Right lobe of liver (tissue), 6 donors: ENCODE data around the gene KMT2C. TPM values are rescaled to one million over a fixed set of nuclear protein-coding genes. Genes with fewer than 3 reads are reported as not detected.

Source experiments
- ATAC-seq, 4 donors: fragments of 200-7000 bp; cut with Tn5 transposase; one replicate each; pipeline ENCODE4 v1.9.1; 2020; ENCODE audit warnings: mild to moderate bottlenecking in 4 of 4, moderate library complexity in 4 of 4
- DNase-seq, 3 donors: peaks; one replicate each; pipeline ENCODE4 v3.0.0-alpha.2; 2020
- H3K27ac ChIP-seq, 3 donors: fragments of 200-600 bp; one replicate each; pipeline ENCODE4 v1.8.0; 2022
- H3K27me3 ChIP-seq, 2 donors: fragments of 200-600 bp; one replicate each; pipeline ENCODE4 v1.8.0; 2022
- H3K36me3 ChIP-seq, 4 donors: fragments of 200-600 bp; sonication (generic) in 1 of 4; one replicate each; pipeline versions ENCODE4 v1.5.1 to v1.8.0; 2017 to 2022; ENCODE audit warnings: control low read depth in 1 of 4
- H3K4me1 ChIP-seq, 4 donors: fragments of 200-600 bp; sonication (generic) in 1 of 4; one replicate each; pipeline versions ENCODE4 v1.5.1 to v1.8.0; 2017 to 2022; ENCODE audit warnings: control low read depth in 1 of 4
- H3K4me3 ChIP-seq, 3 donors: fragments of 200-600 bp; one replicate each; pipeline ENCODE4 v1.8.0; 2022
- H3K9me3 ChIP-seq, 4 donors: fragments of 200-600 bp; sonication (generic) in 1 of 4; one replicate each; pipeline versions ENCODE4 v1.5.1 to v1.8.0; 2017 to 2022; ENCODE audit warnings: control low read depth in 1 of 4
- POLR2A ChIP-seq: fragments of 450-650 bp; IDR thresholded peaks from one replicate; pipeline ENCODE4 v1.6.1; 2017; ENCODE audit warnings: antibody characterized with exemption, mild to moderate bottlenecking
- WGBS: methylation state at CpG from one replicate; pipeline ENCODE4 v1.1.6; 2018; ENCODE audit warnings: low coverage, low lambda C conversion rate; ENCODE audit not compliant: insufficient coverage; ENCODE audit errors: missing lambda C conversion rate; 5-methylcytosine and 5-hydroxymethylcytosine counted together
- intact Hi-C, 2 donors: fragments of 100-400 bp; cut with DNase I; formaldehyde crosslinking; loops; one replicate each; pipeline versions ENCODE4 v1.11.2 to v1.14.1; 2022
- total RNA-seq, 6 experiments: library from RNA; depleted of rRNA in 2 of 6; stranded (reverse); fragments of >200 nt in 2 of 6; fragmentation: NEBNext Ultra II Directional in 3 of 6; extraction: Animal tissue kit (Norgen Biotek cat#: 25700) in 3 of 6; gene quantifications; one replicate each; pipeline versions ENCODE4 v1.1.0 to v1.2.4, GENCODE V29; 2016 to 2023
- TF ChIP-seq, protein P1 (sequence below), 4 donors: fragments of 200-600 bp in 3 of 4; fragments of 450-650 bp in 1 of 4; IDR thresholded peaks; one replicate each; pipeline versions ENCODE4 v1.5.1 to v1.8.0; 2016 to 2022; ENCODE audit warnings: antibody characterized with exemption in 4 of 4, mild to moderate bottlenecking in 2 of 4
- donor health status: DM: no; HTN: yes; CAD: no.
- donor health status: DM: no; HTN: no; CAD: no.
- donor health status: DM: no; HTN: no; CAD: no.
- donor health status: DM: no; HTN: yes; CAD: no.
- donor health status: DM: no; HTN: yes; CAD: no.

The KMT2C gene
- total RNA-seq, 6 experiments from 2014 or later = 20.6 to 32.0 (median 29.9) TPM

DNA sequence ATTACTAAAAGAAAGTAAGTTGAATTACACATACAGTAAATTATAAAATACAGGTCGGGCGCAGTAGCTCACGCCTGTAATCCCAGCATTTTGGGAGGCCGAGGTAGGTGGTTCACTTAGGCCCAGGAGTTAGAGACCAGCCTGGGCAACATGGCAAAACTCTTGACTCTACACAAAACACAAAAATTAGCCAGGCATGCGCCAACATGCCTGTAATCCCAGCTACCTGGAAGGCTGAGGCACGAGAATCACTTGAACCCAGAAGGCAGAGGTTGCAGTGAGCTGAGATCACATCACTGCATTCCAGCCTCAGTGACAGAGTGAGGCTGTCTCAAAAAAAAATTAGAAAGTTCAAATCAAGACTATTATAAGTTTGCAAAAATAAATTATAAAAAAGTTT, 235.4 kb downstream of the KMT2C start:
- Histone ChIP-seq H3K27me3 (no peaks in the 10 kb centered on the region), H3K36me3 (peaks cover 0 to 34% (median 4%) of the 10 kb centered on the region in 4 donors), H3K9me3 (no peaks in the 10 kb centered on the region), H3K4me1 (no peaks in the 10 kb centered on the region), H3K27ac (no peak overlapping the region), H3K4me3 (no peak overlapping the region)
- WGBS = 97% methylated on average over 6 of the region's 6 CpGs
- no peak for TF ChIP-seq POLR2A
- TF ChIP-seq, protein P1, sequence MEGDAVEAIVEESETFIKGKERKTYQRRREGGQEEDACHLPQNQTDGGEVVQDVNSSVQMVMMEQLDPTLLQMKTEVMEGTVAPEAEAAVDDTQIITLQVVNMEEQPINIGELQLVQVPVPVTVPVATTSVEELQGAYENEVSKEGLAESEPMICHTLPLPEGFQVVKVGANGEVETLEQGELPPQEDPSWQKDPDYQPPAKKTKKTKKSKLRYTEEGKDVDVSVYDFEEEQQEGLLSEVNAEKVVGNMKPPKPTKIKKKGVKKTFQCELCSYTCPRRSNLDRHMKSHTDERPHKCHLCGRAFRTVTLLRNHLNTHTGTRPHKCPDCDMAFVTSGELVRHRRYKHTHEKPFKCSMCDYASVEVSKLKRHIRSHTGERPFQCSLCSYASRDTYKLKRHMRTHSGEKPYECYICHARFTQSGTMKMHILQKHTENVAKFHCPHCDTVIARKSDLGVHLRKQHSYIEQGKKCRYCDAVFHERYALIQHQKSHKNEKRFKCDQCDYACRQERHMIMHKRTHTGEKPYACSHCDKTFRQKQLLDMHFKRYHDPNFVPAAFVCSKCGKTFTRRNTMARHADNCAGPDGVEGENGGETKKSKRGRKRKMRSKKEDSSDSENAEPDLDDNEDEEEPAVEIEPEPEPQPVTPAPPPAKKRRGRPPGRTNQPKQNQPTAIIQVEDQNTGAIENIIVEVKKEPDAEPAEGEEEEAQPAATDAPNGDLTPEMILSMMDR (IDR thresholded peaks at IDR 0.05) = no peak
- DNase-seq (no peak), ATAC-seq (no peak)
- intact Hi-C loops = no loop called here

DNA sequence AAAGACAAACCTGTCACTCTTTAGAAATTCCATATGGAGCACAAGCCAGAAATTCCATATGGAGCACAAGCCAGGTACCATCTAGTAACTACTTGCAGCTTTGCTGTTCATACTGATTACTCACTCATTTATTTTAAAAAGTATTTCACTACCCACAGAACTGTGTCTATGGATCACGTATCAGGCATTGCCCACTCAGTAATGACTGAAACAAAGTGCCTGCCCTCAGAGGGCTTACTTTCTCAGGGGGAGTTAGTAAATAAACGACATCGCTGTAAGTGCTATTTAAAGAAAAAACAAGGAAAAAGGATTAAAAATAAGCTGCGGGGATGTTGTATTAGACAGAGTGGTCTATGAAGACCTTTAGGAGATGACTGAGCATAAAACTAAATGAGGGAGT, 239.4 kb downstream of the KMT2C start:
- no peaks in the 10 kb centered on the region for H3K4me1 ChIP-seq
- no peak overlapping the region for H3K4me3 ChIP-seq
- ATAC-seq (no peak), DNase-seq (no peak)
- H3K27ac ChIP-seq = no peak overlapping the region
- 94% methylated on average over 4 of the region's 4 CpGs for WGBS
- no peaks in the 10 kb centered on the region for H3K9me3 ChIP-seq
- H3K27me3 ChIP-seq = no peaks in the 10 kb centered on the region
- H3K36me3 ChIP-seq = peaks cover 0 to 48% (median 16%) of the 10 kb centered on the region in 4 donors
- intact Hi-C loops = no loop called here
- TF ChIP-seq POLR2A = no peak
- TF ChIP-seq, protein P1 (IDR thresholded peaks at IDR 0.05) = no peak

DNA sequence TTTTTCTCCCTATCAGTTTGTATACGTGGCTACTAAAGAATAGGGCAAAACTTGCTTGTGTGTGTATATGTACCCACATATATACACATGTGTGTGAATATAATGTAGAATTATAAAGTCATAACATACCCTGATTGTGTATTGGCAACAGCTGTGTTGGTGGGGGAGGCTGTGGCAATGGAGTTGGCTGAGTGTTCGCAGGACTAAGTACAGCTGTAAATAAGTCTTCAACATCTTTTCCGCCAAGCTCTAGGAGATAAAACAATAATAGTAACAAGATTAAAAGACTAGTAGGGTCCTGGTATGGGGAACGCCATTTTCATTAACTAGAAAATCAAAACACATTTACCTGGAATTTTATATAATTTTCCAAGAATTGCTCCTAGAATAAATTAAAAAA, 241.9 kb downstream of the KMT2C start:
- TF ChIP-seq, protein P1 (IDR thresholded peaks at IDR 0.05) = no peak
- no peak for TF ChIP-seq POLR2A
- intact Hi-C loops = no loop called here
- Histone ChIP-seq H3K27me3 (no peaks in the 10 kb centered on the region), H3K4me3 (no peak overlapping the region), H3K36me3 (peaks cover 0 to 54% (median 16%) of the 10 kb centered on the region in 4 donors), H3K4me1 (no peaks in the 10 kb centered on the region), H3K27ac (no peak overlapping the region), H3K9me3 (no peaks in the 10 kb centered on the region)
- WGBS = 96% methylated on average over 4 of the region's 4 CpGs
- ATAC-seq = no peak
- no peak for DNase-seq

DNA sequence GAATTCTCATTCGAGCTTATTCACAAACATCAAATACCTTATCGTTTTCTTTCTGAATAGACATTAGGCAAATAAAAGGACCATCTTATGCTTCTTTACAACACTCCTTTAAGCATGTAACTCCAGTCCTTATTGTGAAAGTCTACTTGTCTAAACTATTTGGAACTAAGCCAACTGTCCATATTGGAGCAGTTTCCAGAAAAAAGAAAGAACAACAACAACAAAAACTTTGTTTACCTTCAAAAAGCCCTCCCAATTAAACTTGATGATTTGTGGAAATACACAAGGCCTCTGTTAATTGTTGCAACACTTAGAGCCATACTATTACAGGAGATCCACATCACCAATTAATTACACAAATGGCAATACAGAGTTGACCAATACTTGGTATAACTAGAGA, 246.7 kb downstream of the KMT2C start:
- no peaks in the 10 kb centered on the region for H3K27me3 ChIP-seq
- TF ChIP-seq POLR2A = no peak
- TF ChIP-seq, protein P1 (IDR thresholded peaks at IDR 0.05) = no peak
- WGBS = 61% methylated on average over 2 of the region's 2 CpGs
- H3K9me3 ChIP-seq = no peaks in the 10 kb centered on the region
- no peak overlapping the region for H3K27ac ChIP-seq
- H3K4me3 ChIP-seq = no peak overlapping the region
- H3K36me3 ChIP-seq = peaks cover 0 to 60% (median 29%) of the 10 kb centered on the region in 4 donors
- intact Hi-C loops = no loop called here
- ATAC-seq = no peak
- no peaks in the 10 kb centered on the region for H3K4me1 ChIP-seq
- DNase-seq = no peak

DNA sequence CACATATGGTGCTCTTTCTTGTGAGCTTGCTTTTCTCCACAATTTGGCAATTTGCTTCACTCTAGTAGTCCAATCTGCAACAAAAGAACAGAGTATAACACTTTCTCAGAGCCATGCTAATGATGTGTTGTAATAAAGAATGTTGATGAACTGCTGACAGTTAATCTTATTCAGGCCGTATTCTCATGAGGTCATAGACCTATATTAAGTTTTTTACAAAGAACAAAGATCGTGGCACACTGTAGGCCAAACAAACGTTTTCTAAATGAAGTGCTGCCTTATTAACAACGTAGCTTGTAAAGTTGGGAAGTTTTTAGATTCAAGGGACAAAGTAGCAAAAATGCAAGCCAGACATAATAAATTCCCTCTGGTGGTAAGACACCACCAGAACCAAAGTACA, 250.2 kb downstream of the KMT2C start:
- Histone ChIP-seq H3K4me3 (no peak overlapping the region), H3K27me3 (no peaks in the 10 kb centered on the region), H3K27ac (no peak overlapping the region), H3K4me1 (no peaks in the 10 kb centered on the region), H3K9me3 (no peaks in the 10 kb centered on the region), H3K36me3 (peaks cover 0 to 69% (median 30%) of the 10 kb centered on the region in 4 donors)
- ATAC-seq = no peak
- WGBS = 76% methylated on average over 4 of the region's 4 CpGs
- intact Hi-C loops = no loop called here
- DNase-seq = no peak
- TF ChIP-seq, protein P1 (IDR thresholded peaks at IDR 0.05) = no peak
- TF ChIP-seq POLR2A = no peak
